Lower leg skin (tissue), 4 donors: ENCODE results near the gene ENAM. TPM values are rescaled to one million over a fixed set of nuclear protein-coding genes. Genes with fewer than 3 reads are reported as not detected.
"Not testable (repeated sequence)": the region's sequence is repeated elsewhere in the genome, so short reads cannot be mapped to it uniquely, and the experiment has no call there.

Experiments used
- DNase-seq, 2 donors: peaks; one replicate each; pipeline ENCODE4 v3.0.0-alpha.2; 2019; ENCODE audit warnings: low spot score in 2 of 2
- H3K4me3 ChIP-seq: fragments of 200-600 bp; sonication (generic); 2 replicates; pipeline ENCODE4 v1.5.1; 2017; ENCODE audit warnings: mild to moderate bottlenecking, low read depth; ENCODE audit not compliant: poor library complexity, severe bottlenecking
- CTCF ChIP-seq, 3 donors: fragments of 450-650 bp; IDR thresholded peaks; one replicate each; pipeline ENCODE4 v1.5.1; 2016; ENCODE audit warnings: antibody characterized with exemption in 3 of 3, mild to moderate bottlenecking in 3 of 3, moderate library complexity in 2 of 3
- POLR2A ChIP-seq, 2 donors: fragments of 450-650 bp; IDR thresholded peaks; one replicate each; pipeline ENCODE4 v1.6.1; 2016 to 2017; ENCODE audit warnings: antibody characterized with exemption in 2 of 2, mild to moderate bottlenecking in 1 of 2, moderate library complexity in 1 of 2
- WGBS, 2 donors: methylation state at CpG; one replicate each; pipeline ENCODE4 v1.1.5; 2018; 5-methylcytosine and 5-hydroxymethylcytosine counted together
- intact Hi-C: fragments of 100-400 bp; cut with DNase I; formaldehyde crosslinking; loops from one replicate; pipeline ENCODE4 v1.15.0; 2023; ENCODE audit warnings: low total_unique reads
- total RNA-seq, 4 donors: library from RNA; depleted of rRNA; stranded (reverse); fragments of >200 nt; gene quantifications; one replicate each; pipeline ENCODE4 v1.1.0, GENCODE V29; 2016

The ENAM gene
- total RNA-seq, 4 donors from 2014 or later: 0.06 TPM; not detected in 3

DNA sequence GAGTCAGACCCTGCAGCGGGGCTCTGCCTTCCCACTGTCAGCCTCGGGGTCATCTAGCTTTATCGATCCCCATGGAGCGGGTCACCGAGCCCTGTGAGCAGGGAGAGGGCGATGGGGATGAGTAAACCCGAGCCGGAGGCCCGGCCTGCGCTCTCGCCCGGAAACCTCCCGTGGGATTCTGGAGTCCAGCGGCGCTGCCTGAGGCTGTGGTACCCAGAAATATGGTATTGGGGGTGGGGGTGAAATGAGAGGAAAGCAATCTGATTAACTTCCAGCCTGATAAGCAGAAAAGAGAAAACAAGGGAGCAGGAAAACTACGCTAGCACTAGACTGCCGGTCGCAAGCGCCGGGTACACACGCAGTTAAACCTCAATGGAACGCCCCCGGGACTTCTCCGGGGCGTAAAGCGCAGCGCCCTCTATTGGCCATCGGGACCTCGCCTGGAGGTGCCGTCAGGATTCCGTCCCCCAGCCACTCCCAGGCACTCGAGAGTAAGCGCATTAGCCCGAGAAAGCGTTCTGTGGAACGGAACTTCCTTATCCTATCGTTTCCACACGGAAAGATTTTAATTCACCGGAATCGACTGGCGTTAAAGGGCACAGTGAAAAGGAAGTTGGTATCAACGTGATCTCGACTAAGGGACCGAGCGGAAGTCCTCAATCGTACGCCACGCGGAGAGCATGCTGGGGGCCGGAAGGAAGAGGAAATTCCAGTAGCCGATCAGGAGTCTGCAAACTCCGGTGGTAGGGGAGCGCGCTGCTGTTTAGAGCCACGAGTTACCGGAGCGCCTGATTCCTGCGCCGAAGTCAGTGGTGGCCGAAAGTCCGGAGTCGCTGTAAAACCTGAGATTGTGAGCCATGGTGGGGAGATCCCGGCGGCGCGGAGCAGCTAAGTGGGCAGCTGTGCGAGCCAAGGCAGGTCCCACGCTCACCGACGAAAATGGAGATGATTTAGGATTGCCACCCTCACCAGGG lies 59.6 kb downstream of the ENAM start, which contains the start of gene UTP3:
UTP3 (plus strand) TSS at position 712 of the 974 bp plus-strand sequence; CDS start at position 858, 146 bp downstream.
- WGBS, 2 donors: 0% methylated on average over 66 to 70 of the region's 70 CpGs
- H3K4me3 ChIP-seq: peak within 1 kb of the TSS; percentile 89
- intact Hi-C loops: no loop called here
- TF ChIP-seq CTCF (IDR thresholded peaks at IDR 0.05) (peak in 1 of 3 donors; percentile 96), POLR2A (IDR thresholded peaks at IDR 0.05) (no peak)
- DNase-seq: peak; percentile 93 to 99

- peak overlapping the region; percentile 89 for H3K4me3 ChIP-seq
- intact Hi-C loops: no loop called here
- peak in 1 of 2 donors; percentile 65 for DNase-seq
- 1 to 3% methylated on average over 19 of the region's 19 CpGs for WGBS, 2 donors
- no peak for TF ChIP-seq POLR2A (IDR thresholded peaks at IDR 0.05)
- TF ChIP-seq CTCF (IDR thresholded peaks at IDR 0.05): no peak
Observed at GRCh38 chr4:70688795-70689231, 60.3 kb downstream of the ENAM start.

DNA sequence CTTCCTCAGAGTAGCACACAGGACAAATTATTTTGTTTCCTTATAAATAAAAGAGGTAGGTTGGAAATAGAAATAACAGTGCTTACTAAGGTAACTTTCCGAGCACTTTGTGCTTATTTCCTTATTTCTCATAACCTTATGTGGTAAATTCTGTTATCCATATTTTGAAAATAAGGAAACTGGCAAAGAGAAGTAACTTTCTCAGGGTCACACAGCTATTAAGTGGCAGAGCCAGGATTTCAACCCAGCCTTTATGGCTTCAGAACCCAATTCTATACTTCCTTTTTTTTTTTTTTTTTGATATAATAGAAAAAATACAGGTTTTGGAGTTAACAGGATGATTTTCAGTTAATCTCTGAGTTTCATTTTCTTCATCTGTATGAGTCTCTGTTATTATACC lies 63.1 kb downstream of the ENAM start:
- TF ChIP-seq CTCF (IDR thresholded peaks at IDR 0.05) (no peak), POLR2A (IDR thresholded peaks at IDR 0.05) (no peak)
- DNase-seq: no peak
- no peak overlapping the region for H3K4me3 ChIP-seq
- WGBS, 2 donors: 83 to 88% methylated on average over 1 of the region's 1 CpG
- intact Hi-C loops: no loop called here

DNA sequence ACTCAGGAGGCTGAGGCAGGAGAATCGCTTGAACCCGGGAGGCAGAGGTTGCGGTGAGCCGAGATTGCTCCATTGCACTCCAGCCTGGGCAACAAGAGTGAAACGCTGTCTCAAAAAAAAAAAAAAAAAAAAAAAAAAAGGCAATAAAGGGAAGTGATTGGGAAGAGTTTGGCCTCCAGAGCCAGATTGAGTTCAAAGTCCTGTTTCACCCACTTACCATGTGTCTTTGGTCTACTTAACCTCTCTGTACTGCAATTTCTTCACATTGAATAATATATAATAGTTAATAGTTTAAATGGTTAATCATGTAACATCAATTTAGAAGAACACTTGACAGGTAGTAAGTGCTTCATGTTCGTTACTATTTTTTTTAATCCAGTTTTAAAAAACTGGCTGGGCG lies 66.1 kb downstream of the ENAM start:
- DNase-seq, H3K4me3 ChIP-seq, intact Hi-C loops: not testable (repeated sequence)
- 91 to 93% methylated on average over 7 of the region's 7 CpGs for WGBS, 2 donors

Other genes with a start within 250 kb of the ENAM start
- not detected for gene SMR3B, start 245.6 kb upstream of the ENAM start, total RNA-seq
- 1 to 10 TPM in 1 of 4 donors, not detected in 3; 1.4 TPM for gene OPRPN, start 230.8 kb upstream of the ENAM start, total RNA-seq
- gene MUC7, start 156.5 kb upstream of the ENAM start, total RNA-seq: 1 to 10 TPM in 2 of 4 donors, under 1 TPM in 2; 0.21 to 7.3 (median 1.7) TPM
- 1 to 10 TPM in 2 of 4 donors, under 1 TPM in 1, not detected in 1; 0.26 to 1.9 (median 1.3) TPM for gene AMTN, start 110.2 kb upstream of the ENAM start, total RNA-seq
- under 1 TPM in 1 of 4 donors, not detected in 3; 0.68 TPM for gene AMBN, start 36.5 kb upstream of the ENAM start, total RNA-seq
- 1 to 10 TPM; 1.7 to 5.9 (median 2.4) TPM for gene JCHAIN, start 37.8 kb downstream of the ENAM start, total RNA-seq
- 10 to 100 TPM; 12.6 to 32.8 (median 17.6) TPM for gene UTP3, start 59.8 kb downstream of the ENAM start, total RNA-seq
- gene RUFY3, start 93.2 kb downstream of the ENAM start, total RNA-seq: 10 to 100 TPM; 54.2 to 88.9 (median 65.7) TPM
- 10 to 100 TPM; 38.6 to 56.9 (median 55.4) TPM for gene GRSF1, start 211.1 kb downstream of the ENAM start, total RNA-seq